MM.1S (cell line): Measurements from ENCODE around the gene MEX3D.

Experiments used
- DNase-seq: peaks from one replicate; pipeline ENCODE4 v3.0.0-alpha.2; 2015
- H2AFZ ChIP-seq: fragments of 300-600 bp; sonication (generic); 2 replicates; pipeline ENCODE4 v1.6.0; 2016; ENCODE audit warnings: antibody characterized with exemption, low read length
- H3F3A ChIP-seq: fragments of 300-600 bp; sonication (generic); 2 replicates; pipeline ENCODE4 v1.6.1; 2016; ENCODE audit warnings: mild to moderate bottlenecking, antibody characterized with exemption, low read length, moderate library complexity, mixed read lengths; ENCODE audit not compliant: insufficient read depth
- H3K27ac ChIP-seq: fragments of 300-600 bp; sonication (generic); 2 replicates; pipeline ENCODE4 v1.5.1; 2016; ENCODE audit warnings: mild to moderate bottlenecking, low read length
- H3K27me3 ChIP-seq: fragments of 300-600 bp; sonication (generic); replicated peaks from 2 replicates; pipeline ENCODE4 v1.6.0; 2016; ENCODE audit warnings: low read length; ENCODE audit not compliant: insufficient read depth
- H3K36me3 ChIP-seq: fragments of 300-600 bp; sonication (generic); replicated peaks from 2 replicates; pipeline ENCODE4 v1.6.1; 2016; ENCODE audit warnings: mild to moderate bottlenecking, low read length, mixed read lengths; ENCODE audit not compliant: insufficient read depth
- H3K4me1 ChIP-seq: fragments of 300-600 bp; sonication (generic); 2 replicates; pipeline ENCODE4 v1.6.1; 2016; ENCODE audit warnings: low read length, mixed read lengths
- H3K4me2 ChIP-seq: fragments of 300-600 bp; sonication (generic); 2 replicates; pipeline ENCODE4 v1.6.0; 2016; ENCODE audit warnings: low read depth, low read length
- H3K4me3 ChIP-seq: fragments of 300-600 bp; sonication (generic); 2 replicates; pipeline ENCODE4 v1.5.1; 2016; ENCODE audit warnings: low read length, mixed read lengths
- H3K79me2 ChIP-seq: fragments of 300-600 bp; sonication (generic); 2 replicates; pipeline ENCODE4 v1.6.1; 2016; ENCODE audit warnings: mixed run types, low read length, mixed read lengths
- H3K9ac ChIP-seq: fragments of 300-600 bp; sonication (generic); 2 replicates; pipeline ENCODE4 v1.6.1; 2016; ENCODE audit warnings: low read length, mixed read lengths
- H3K9me2 ChIP-seq: fragments of 300-600 bp; sonication (generic); replicated peaks from 2 replicates; pipeline ENCODE4 v1.6.1; 2016; ENCODE audit warnings: mild to moderate bottlenecking, low read length, mixed read lengths; ENCODE audit not compliant: insufficient read depth
- H3K9me3 ChIP-seq: fragments of 300-600 bp; sonication (generic); replicated peaks from 2 replicates; pipeline ENCODE4 v1.6.1; 2016; ENCODE audit warnings: mild to moderate bottlenecking, low read length, mixed read lengths; ENCODE audit not compliant: insufficient read depth
- H4K20me1 ChIP-seq: fragments of 300-600 bp; sonication (generic); 2 replicates; pipeline ENCODE4 v1.6.1; 2016; ENCODE audit warnings: mild to moderate bottlenecking, low read length, moderate library complexity, mixed read lengths; ENCODE audit not compliant: insufficient read depth
- CTCF ChIP-seq: fragments of 300-600 bp; sonication (generic); IDR thresholded peaks from 2 replicates; pipeline ENCODE4 v1.5.1; 2016; ENCODE audit warnings: antibody characterized with exemption, low read length, mixed read lengths
- EZH2 ChIP-seq: fragments of 300-600 bp; sonication (generic); optimal IDR thresholded peaks from 2 replicates; pipeline ENCODE3; 2017; ENCODE audit warnings: low read depth, mild to moderate bottlenecking, antibody characterized with exemption, low read length, mixed read lengths
- EZH2phosphoT487 ChIP-seq: fragments of 300-600 bp; sonication (generic); IDR thresholded peaks from 2 replicates; pipeline ENCODE4 v1.6.1; 2018; ENCODE audit warnings: antibody characterized with exemption, low read length

The MEX3D gene

GRCh38 chr19:1577090-1577928, 9.2 kb upstream of the MEX3D start:
- Histone ChIP-seq H3K9ac (no peak overlapping the region), H3K36me3 (no peaks in the 10 kb centered on the region; the same call in none of the 2 replicates), H3K27me3 (peaks cover 7% of the 10 kb centered on the region), H3F3A (no peaks in the 10 kb centered on the region), H3K9me3 (no peaks in the 10 kb centered on the region), H4K20me1 (no peaks in the 10 kb centered on the region), H3K4me3 (no peak overlapping the region), H2AFZ (no peak overlapping the region), H3K79me2 (no peaks in the 10 kb centered on the region), H3K4me1 (no peaks in the 10 kb centered on the region), H3K4me2 (no peak overlapping the region), H3K9me2 (no peaks in the 10 kb centered on the region), H3K27ac (no peak overlapping the region)
- TF ChIP-seq EZH2phosphoT487 = no peak
- no peak for TF ChIP-seq CTCF
- no peak for TF ChIP-seq EZH2
- no peak for DNase-seq

GRCh38 chr19:1576242-1577089, 8.3 kb upstream of the MEX3D start:
- Histone ChIP-seq H3K27ac (no peak overlapping the region), H3K4me3 (no peak overlapping the region), H3K36me3 (no peaks in the 10 kb centered on the region; the same call in 1 of the 2 replicates), H3K9me2 (no peaks in the 10 kb centered on the region), H3K4me2 (no peak overlapping the region), H3K9ac (no peak overlapping the region), H3K79me2 (no peaks in the 10 kb centered on the region), H3K4me1 (no peaks in the 10 kb centered on the region), H3K9me3 (no peaks in the 10 kb centered on the region), H2AFZ (no peak overlapping the region), H3F3A (no peaks in the 10 kb centered on the region), H4K20me1 (no peaks in the 10 kb centered on the region), H3K27me3 (peaks cover 14% of the 10 kb centered on the region)
- no peak for DNase-seq
- TF ChIP-seq EZH2 (no peak), EZH2phosphoT487 (no peak), CTCF (no peak)

GRCh38 chr19:1575323-1576241, 7.5 kb upstream of the MEX3D start:
- no peak overlapping the region for H3K4me2 ChIP-seq
- H3K4me1 ChIP-seq = no peaks in the 10 kb centered on the region
- no peaks in the 10 kb centered on the region for H3K79me2 ChIP-seq
- TF ChIP-seq EZH2phosphoT487 = no peak
- no peak for TF ChIP-seq CTCF
- no peak for TF ChIP-seq EZH2
- H3K27ac ChIP-seq = no peak overlapping the region
- H3K36me3 ChIP-seq = no peaks in the 10 kb centered on the region; the same call in 1 of the 2 replicates
- H3K4me3 ChIP-seq = no peak overlapping the region
- no peaks in the 10 kb centered on the region for H3K9me3 ChIP-seq
- H3K27me3 ChIP-seq = peaks cover 23% of the 10 kb centered on the region
- no peak for DNase-seq
- no peaks in the 10 kb centered on the region for H3F3A ChIP-seq
- no peak overlapping the region for H2AFZ ChIP-seq
- H4K20me1 ChIP-seq = no peaks in the 10 kb centered on the region
- no peaks in the 10 kb centered on the region for H3K9me2 ChIP-seq
- H3K9ac ChIP-seq = no peak overlapping the region
